ELF-1 (cell line): Measurements from ENCODE around the gene KLF7.

ENCODE experiments used
- DNase-seq: peaks from one replicate; pipeline ENCODE4 v3.0.0-alpha.2; 2016; ENCODE audit warnings: low read depth, low spot score

The KLF7 gene

GRCh38 chr2:207167099-207167923 is 1.6 kb upstream of the KLF7 start:
- DNase-seq, result no peak

DNA sequence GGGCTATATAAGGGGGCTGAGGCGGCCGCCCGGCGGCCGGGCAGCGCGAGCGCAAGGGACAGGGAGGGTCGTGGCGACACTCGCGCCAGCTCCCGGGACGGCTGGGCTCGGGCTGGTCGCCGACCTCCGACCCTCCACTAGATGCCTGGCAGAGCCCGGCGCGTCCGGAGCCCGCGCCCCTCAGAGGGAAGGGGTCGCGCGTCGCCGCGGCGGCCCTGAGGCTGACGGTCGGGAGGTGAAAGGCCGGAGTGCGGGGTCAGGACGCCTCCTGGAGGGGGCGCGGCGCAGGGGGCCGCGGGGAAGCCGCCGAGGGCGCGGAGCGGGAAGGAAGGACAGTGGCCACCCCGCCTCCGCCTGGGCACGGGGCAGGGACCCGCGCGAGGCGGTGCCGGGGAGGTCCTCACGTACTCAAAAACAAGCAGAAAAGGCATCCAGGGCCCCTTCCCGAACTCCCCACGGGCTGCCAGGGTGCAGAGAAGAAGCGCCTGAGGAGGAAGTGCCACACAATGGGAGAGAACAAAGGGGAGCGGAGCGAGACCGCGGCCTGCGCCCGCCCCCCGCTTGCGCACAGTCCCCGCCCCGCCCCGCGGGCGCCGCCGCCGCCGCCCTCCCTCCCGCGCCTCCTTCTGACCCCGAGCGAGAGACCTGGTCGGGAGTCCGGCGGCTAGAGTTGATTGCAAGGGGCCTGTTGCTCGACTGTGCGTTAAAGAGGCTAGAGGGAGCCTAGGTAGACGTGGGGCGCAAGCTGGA is 776 bp upstream of the KLF7 start:
- peak; percentile 89 for DNase-seq

DNA sequence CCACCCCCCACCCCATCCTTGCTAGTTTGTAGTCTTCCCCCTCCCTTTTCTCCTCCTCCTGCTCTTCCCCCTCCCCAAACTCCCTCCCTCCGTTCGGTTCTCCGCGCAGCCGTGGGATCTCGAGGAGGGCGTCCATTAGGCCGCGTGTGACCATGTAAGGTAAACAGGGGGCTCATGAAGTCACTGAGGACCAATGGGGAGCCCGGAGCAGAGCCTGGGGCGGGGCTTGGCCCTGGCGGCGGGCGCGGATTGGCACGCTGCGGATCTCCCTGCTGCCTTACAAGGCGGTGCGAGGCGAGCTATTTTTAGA is 246 bp upstream of the KLF7 start:
- peak; percentile 100 for DNase-seq

GRCh38 chr2:207164006-207164831 is 1.5 kb downstream of the KLF7 start:
- peak; percentile 62 for DNase-seq

GRCh38 chr2:207163756-207164005 is 2.1 kb downstream of the KLF7 start:
- no peak for DNase-seq

- peak; percentile 63 for DNase-seq
Measured at GRCh38 chr2:207163053-207163755, 2.5 kb downstream of the KLF7 start.

GRCh38 chr2:207162316-207162715 is 3.4 kb downstream of the KLF7 start:
- no peak for DNase-seq

DNA sequence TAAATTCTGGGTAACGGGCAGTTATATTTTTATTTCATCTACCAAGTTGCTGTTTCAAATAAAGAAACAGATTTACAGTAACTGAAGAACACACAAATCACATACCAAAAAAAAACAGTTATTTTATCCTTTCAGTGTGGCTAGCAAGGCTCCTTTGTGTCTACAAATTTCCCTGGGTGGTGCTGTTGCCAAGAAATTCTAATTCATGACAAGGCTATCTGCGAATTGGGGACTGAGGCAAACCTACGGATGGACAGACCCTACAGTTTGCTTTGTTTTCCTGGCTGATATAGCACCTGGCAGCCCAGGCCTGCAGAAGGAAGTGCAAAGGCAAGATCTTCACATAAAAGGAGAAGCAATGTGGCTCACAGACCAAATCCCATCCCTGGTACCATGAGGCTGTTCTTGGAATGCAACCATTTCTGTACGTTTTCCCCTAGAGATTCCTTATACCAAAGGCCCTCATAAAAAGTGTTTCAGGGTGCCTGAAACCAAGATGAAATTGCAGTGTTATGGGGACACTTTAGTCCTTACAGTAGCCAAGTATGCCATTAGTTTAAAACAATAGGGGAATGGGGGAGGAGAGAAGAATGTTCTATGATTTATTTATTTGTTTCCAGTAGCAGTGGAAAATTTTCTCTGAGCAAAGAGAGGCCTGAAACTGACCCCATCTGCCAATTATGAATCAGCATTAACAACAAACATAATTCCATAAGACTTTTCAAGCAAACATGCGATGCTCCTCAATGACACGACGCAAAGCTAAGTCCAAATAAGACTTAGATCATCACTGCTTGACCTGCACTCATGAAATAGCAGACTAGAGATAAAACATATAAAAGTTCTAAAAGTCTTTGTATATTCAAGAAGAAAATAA is 4.3 kb downstream of the KLF7 start:
- no peak for DNase-seq

DNA sequence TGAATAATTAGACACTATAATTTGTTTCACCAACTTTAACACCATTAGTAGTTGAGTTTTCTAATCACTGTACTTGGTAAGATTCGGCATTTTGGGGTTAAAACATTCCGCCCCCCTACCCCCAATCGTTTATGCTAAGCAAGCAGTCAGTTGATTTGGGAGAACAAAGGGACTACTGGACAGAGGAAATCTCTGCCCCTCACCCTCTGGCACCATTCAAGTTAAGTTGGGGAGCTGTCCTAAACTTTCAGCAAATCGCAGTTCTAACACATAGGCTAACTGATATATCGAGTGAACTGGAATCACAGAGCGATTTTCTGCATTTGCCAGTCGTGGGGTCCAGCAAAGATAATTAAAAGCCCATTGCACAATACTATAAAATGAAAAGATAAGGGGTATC is 5.6 kb downstream of the KLF7 start:
- peak; percentile 39 for DNase-seq

DNA sequence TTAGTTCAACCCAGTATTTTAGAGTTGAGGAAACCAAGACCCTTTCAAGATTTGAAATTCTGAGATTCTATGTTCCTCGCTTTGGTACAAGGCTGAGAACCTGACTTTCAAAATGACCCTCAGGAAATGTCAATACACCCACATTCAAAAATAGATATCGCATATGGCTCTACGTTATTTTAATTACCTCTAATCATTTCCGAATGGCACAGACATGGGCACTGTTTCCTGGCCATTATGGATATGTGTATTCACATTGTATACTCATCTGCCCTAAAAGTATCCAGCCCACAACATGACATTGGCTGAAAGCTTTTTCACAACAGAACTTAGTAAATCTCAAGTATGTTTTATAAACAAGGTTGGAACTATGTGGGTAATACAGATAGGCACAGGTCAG is 6.7 kb downstream of the KLF7 start:
- no peak for DNase-seq

DNA sequence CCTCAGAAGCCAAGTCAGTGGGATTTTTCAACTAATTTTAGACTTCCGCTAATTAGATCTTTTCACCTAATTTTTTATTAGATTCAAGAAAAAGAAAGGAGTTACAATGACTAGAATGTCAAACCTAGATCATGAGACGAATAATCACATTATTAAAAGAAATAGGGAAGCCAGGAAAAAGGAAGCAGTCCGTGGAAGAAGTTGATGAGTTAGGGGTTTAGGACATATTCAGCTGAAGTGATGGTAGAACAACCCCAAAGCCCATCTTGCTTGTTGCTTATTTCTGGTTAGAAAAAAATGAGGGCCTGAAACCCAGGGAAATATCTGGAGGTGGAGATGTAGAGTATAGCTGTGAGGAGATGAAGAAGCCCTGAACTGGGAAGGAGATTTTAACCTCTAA is 8.0 kb downstream of the KLF7 start:
- DNase-seq, result no peak

GRCh38 chr2:207157162-207157481 is 8.6 kb downstream of the KLF7 start:
- no peak for DNase-seq

DNA sequence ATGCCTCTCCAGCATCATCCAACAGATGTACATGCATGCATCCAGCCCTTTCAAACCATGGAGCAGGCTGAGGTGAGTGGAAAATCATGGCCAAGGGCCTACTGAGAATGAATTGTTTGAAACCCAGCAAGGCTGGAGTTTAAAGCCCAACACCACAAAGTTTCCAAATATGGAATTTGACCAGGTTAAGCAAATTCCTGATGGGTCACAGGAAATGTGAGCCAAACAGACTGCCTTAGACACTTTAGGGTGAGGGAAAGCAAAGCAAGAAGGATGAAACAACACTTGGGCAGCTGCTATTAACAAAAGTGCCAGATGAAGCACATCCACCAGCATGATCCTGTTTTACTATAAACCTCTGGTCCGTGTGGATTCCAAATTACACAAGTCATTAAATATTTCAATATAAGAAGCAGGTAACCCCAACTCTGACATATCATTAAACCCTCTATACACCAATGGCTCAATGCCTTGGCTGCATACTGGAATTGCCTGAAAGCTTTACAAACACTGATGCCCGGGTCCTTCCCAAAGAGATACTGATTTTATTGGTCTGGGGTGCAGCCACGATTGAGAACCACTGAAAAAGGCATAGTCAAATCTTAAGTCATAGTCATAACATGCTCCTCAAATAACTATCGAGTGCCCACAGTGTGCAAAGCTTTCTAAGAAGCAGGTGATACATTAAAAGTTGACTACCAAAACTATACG is 9.1 kb downstream of the KLF7 start:
- DNase-seq, result no peak

- DNase-seq, result no peak
Measured at GRCh38 chr2:207155516-207156444, 10.0 kb downstream of the KLF7 start.

DNA sequence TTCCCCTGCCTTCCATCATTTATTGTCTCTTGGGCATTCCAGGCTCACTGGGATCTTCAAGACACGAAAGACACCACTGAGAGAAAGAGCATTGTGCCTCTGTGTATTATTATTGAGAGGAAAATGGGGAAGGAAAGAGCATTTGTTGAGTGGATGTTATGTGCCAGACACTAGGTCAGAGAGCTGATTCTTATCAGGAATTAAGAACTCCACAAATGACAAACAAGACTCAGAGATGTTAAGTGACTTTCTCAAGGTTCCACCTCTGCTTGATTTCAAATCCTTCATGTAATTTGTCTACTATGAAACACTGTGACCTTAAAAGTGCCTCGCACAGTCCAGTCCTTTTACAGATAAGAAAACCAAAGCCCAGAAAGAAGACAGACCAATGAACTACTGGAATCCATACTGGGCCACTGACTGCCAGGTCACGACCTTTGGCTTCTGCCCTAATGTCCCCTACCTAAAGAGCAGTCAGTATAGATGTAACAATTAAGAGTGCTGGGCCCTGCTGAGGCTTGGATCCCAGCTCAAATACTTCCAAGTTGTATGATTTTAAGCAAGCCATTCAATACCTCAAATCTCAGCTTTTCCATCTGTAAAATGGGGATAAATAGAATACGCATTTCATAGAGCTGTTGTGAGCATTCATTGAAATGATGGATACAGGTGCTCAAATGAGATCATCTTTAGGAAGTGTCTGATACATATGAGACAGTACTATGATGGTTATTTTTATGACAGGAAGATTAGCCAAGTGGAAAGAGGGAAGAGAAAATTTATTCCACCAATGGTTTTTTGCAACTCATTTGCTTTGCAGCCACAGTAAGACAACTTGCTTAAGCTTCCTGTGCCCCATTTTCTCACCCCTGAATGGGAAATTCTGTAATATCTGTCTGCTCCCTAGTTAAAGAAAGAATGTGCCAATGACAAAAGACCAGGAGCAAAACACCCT is 10.9 kb downstream of the KLF7 start:
- DNase-seq, result no peak

- DNase-seq, result no peak
Measured at GRCh38 chr2:207153266-207153975, 12.3 kb downstream of the KLF7 start.

DNA sequence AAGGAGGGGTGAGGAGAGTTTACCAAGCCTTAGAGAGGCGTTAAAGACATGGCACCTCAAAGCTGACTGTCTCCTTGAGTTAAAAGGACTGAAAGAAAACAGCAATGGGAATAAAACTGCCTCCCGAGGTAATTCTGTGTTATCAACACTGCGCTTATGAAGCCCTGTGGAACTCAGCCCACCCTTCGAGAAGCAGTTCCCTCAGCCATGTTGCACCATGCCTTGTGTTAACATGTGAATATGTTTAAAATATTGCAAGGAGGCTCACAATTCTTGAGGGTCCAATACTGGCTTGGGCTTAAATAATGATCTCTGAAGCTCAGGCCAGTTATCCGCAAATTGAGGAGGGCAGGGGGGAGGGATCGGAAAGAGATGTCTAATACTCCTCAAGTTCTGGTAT is 14.7 kb downstream of the KLF7 start:
- DNase-seq, result no peak

DNA sequence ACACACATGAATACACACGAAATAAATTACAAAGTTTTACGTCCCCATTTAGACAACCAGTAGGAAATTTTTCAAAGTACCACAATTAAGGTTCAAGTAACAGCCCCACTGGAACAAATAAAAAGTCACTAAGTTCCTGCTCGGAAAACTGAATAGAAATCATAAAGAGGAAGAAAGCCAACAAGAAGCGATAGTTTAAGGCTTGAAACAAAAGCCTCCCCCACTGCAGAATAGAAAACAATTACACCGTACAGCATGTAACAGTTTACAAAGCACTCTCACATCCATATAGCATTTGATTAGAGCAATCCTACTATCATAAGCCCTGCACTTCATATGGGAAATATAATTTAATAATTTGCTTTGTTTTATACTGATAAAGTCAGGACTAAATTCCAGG is 15.5 kb downstream of the KLF7 start:
- DNase-seq, result no peak
